ENCODE results near the gene SKA3. TPM values are rescaled to one million over a fixed set of nuclear protein-coding genes. Genes with fewer than 3 reads are reported as not detected.
"Not testable (repeated sequence)": the region's sequence is repeated elsewhere in the genome, so short reads cannot be mapped to it uniquely, and the experiment has no call there.

Gene SKA3
- total and polyA plus RNA-seq, 4 donors: 0.50 to 3.2 (median 1.8) TPM

DNA sequence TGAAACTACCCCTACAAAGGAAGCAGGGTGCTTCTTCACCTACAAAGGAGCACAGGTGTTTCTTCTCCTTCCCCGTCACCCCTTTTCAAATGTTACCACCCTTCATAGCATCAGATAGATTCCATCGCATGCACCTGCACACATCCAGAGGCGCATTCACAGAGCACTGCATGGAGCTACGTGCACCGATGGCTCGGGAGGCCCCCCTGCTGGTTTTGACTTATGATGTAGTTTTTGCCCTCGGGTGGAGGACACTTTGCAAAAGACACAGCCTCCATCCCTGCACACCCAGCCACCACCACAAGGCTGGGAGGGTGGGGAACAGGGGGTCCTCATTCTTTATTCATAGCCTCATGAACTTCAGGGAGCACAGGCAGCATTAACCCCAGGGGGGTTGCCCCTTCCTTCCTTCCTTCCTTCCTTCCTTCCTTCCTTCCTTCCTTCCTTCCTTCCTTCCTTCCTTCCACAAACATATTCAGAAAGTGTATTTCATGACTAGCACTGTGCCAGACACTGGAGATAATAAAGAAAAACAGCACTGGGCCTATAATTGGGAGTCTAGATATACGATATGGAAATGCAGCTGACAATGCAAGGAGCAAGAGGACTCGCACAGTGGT is 21.4 kb upstream of the SKA3 start:
- DNase-seq; H3K4me3 ChIP-seq; H3K27me3 ChIP-seq (ENCODE audit: control insufficient read depth in 3 of 3, insufficient read depth in 3 of 3, low read length in 2 of 3); ATAC-seq (ENCODE audit: insufficient read depth, low FRiP score); H3K36me3 ChIP-seq (ENCODE audit: control insufficient read depth in 4 of 4, insufficient read depth in 4 of 4, low read length in 4 of 4); H3K9ac ChIP-seq (ENCODE audit: insufficient read depth in 1 of 2, low read length in 2 of 2); H3K4me1 ChIP-seq (ENCODE audit: control insufficient read depth in 5 of 5, insufficient read depth in 5 of 5, low read length in 5 of 5); H3K9me3 ChIP-seq (ENCODE audit: control insufficient read depth in 4 of 4, insufficient read depth in 3 of 4, low read length in 3 of 4); H3K27ac ChIP-seq (ENCODE audit: low read depth in 1 of 2, low read length in 1 of 2): not testable (repeated sequence)
- 83% methylated on average over 9 of the region's 9 CpGs for WGBS, 2 donors

DNA sequence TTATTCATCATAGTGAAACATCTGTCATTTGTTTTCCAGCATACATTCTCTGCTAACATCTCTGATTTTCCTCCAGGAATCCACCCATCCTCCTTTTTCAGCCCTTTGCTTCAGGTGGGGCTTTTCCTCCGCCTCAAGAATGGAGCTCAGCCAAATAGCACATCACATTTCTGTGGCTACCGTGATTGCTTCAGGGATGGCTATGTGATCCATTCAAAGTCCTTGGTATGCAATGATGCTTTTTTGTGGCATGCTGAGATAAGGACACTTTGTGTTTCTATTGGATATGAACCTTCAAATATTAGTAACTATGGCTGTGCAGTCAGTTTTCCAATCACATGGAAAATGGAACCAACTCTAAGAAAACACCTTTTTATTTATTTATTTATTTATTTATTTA is 18.4 kb upstream of the SKA3 start:
- H3K4me3 ChIP-seq; H3K36me3 ChIP-seq (ENCODE audit: control insufficient read depth in 4 of 4, insufficient read depth in 4 of 4, low read length in 4 of 4); DNase-seq; H3K4me1 ChIP-seq (ENCODE audit: control insufficient read depth in 5 of 5, insufficient read depth in 5 of 5, low read length in 5 of 5); H3K27me3 ChIP-seq (ENCODE audit: control insufficient read depth in 3 of 3, insufficient read depth in 3 of 3, low read length in 2 of 3); H3K9me3 ChIP-seq (ENCODE audit: control insufficient read depth in 4 of 4, insufficient read depth in 3 of 4, low read length in 3 of 4); H3K9ac ChIP-seq (ENCODE audit: insufficient read depth in 1 of 2, low read length in 2 of 2); ATAC-seq (ENCODE audit: insufficient read depth, low FRiP score); H3K27ac ChIP-seq (ENCODE audit: low read depth in 1 of 2, low read length in 1 of 2): not testable (repeated sequence)
- 80 to 95% methylated on average over 2 of the region's 2 CpGs for WGBS, 2 donors

DNA sequence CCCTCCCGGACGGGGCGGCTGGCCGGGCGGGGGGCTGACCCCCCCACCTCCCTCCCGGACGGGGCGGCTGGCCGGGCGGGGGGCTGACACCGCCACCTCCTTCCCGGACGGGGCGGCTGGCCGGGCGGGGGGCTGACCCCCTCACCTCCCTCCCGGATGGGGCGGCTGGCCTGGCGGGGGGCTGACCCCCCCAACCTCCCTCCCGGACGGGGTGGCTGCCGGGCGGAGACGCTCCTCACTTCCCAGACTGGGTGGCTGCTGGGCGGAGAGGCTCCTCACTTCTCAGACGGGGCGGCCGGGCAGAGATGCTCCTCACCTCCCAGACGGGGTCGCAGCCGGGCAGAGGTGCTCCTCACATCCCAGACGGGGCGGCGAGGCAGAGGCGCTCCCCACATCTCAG is 10.1 kb upstream of the SKA3 start:
- WGBS, 2 donors: 92 to 95% methylated on average over 19 to 25 of the region's 35 CpGs
- not testable (repeated sequence) for ATAC-seq (ENCODE audit: insufficient read depth, low FRiP score); H3K9ac ChIP-seq (ENCODE audit: insufficient read depth in 1 of 2, low read length in 2 of 2); H3K4me3 ChIP-seq; H3K4me1 ChIP-seq (ENCODE audit: control insufficient read depth in 5 of 5, insufficient read depth in 5 of 5, low read length in 5 of 5); H3K9me3 ChIP-seq (ENCODE audit: control insufficient read depth in 4 of 4, insufficient read depth in 3 of 4, low read length in 3 of 4); H3K36me3 ChIP-seq (ENCODE audit: control insufficient read depth in 4 of 4, insufficient read depth in 4 of 4, low read length in 4 of 4); H3K27ac ChIP-seq (ENCODE audit: low read depth in 1 of 2, low read length in 1 of 2); DNase-seq; H3K27me3 ChIP-seq (ENCODE audit: control insufficient read depth in 3 of 3, insufficient read depth in 3 of 3, low read length in 2 of 3)

DNA sequence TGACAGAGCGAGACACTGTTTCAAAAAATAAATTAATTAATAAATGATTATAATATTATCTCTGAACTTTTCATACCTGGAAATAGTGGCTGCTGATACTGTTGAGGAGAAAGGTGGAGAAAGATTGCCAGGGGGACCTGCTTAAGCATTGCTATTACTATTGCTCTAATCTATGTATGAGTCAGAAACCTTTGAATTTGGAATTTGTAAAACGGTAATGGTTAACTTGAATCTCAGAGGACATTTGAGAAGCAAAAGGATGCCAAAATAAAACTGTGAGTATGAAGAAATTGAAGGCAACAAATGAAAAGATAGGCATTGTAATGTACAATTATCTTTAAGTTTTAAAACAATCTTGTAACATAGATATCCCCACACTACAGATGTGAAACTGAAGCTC is 5.3 kb upstream of the SKA3 start:
- no peak overlapping the region for H3K9ac ChIP-seq (ENCODE audit: insufficient read depth in 1 of 2, low read length in 2 of 2)
- no peaks in the 10 kb centered on the region for H3K36me3 ChIP-seq (ENCODE audit: control insufficient read depth in 4 of 4, insufficient read depth in 4 of 4, low read length in 4 of 4)
- TF ChIP-seq, protein P1, sequence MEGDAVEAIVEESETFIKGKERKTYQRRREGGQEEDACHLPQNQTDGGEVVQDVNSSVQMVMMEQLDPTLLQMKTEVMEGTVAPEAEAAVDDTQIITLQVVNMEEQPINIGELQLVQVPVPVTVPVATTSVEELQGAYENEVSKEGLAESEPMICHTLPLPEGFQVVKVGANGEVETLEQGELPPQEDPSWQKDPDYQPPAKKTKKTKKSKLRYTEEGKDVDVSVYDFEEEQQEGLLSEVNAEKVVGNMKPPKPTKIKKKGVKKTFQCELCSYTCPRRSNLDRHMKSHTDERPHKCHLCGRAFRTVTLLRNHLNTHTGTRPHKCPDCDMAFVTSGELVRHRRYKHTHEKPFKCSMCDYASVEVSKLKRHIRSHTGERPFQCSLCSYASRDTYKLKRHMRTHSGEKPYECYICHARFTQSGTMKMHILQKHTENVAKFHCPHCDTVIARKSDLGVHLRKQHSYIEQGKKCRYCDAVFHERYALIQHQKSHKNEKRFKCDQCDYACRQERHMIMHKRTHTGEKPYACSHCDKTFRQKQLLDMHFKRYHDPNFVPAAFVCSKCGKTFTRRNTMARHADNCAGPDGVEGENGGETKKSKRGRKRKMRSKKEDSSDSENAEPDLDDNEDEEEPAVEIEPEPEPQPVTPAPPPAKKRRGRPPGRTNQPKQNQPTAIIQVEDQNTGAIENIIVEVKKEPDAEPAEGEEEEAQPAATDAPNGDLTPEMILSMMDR (IDR thresholded peaks at IDR 0.05; ENCODE audit: control extremely low read depth, extremely low read depth): no peak
- H3K4me1 ChIP-seq (ENCODE audit: control insufficient read depth in 5 of 5, insufficient read depth in 5 of 5, low read length in 5 of 5): peaks cover 0 to 8% (median 0%) of the 10 kb centered on the region in 5 donors
- no peaks in the 10 kb centered on the region for H3K27me3 ChIP-seq (ENCODE audit: control insufficient read depth in 3 of 3, insufficient read depth in 3 of 3, low read length in 2 of 3)
- H3K27ac ChIP-seq (ENCODE audit: low read depth in 1 of 2, low read length in 1 of 2): no peak overlapping the region
- 93 to 94% methylated on average over 2 of the region's 2 CpGs for WGBS, 2 donors
- no peak overlapping the region for H3K4me3 ChIP-seq
- DNase-seq (no peak), ATAC-seq (ENCODE audit: insufficient read depth, low FRiP score) (no peak)
- H3K9me3 ChIP-seq (ENCODE audit: control insufficient read depth in 4 of 4, insufficient read depth in 3 of 4, low read length in 3 of 4): no peaks in the 10 kb centered on the region

DNA sequence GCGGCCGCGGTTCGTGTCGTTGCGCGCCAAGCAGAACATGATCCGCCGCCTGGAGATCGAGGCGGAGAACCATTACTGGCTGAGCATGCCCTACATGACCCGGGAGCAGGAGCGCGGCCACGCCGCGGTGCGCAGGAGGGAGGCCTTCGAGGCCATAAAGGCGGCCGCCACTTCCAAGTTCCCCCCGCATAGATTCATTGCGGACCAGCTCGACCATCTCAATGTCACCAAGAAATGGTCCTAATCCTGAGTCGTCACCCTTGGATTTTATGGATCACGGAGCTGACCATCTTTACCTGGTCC is 581 bp upstream of the SKA3 start:
- TF ChIP-seq, protein P1 (IDR thresholded peaks at IDR 0.05; ENCODE audit: control extremely low read depth, extremely low read depth): no peak
- Histone ChIP-seq H3K4me1 (ENCODE audit: control insufficient read depth in 5 of 5, insufficient read depth in 5 of 5, low read length in 5 of 5) (peaks cover 0 to 8% (median 0%) of the 10 kb centered on the region in 5 donors), H3K27me3 (ENCODE audit: control insufficient read depth in 3 of 3, insufficient read depth in 3 of 3, low read length in 2 of 3) (no peaks in the 10 kb centered on the region), H3K9me3 (ENCODE audit: control insufficient read depth in 4 of 4, insufficient read depth in 3 of 4, low read length in 3 of 4) (no peaks in the 10 kb centered on the region), H3K36me3 (ENCODE audit: control insufficient read depth in 4 of 4, insufficient read depth in 4 of 4, low read length in 4 of 4) (no peaks in the 10 kb centered on the region), H3K4me3 (peak overlapping the region; percentile 87), H3K27ac (ENCODE audit: low read depth in 1 of 2, low read length in 1 of 2) (peak overlapping the region; percentile 93 to 98), H3K9ac (ENCODE audit: insufficient read depth in 1 of 2, low read length in 2 of 2) (peak overlapping the region; percentile 80 to 89)
- whole genome bisulfite sequencing, 2 donors: 1% methylated on average over 26 of the region's 26 CpGs
- ATAC-seq (ENCODE audit: insufficient read depth, low FRiP score) (peak; percentile 4), DNase-seq (no peak)

Measured in lung (tissue), 12 donors.